ENCODE measurements around the gene RFX8.
"Not testable (repeated sequence)": the region's sequence is repeated elsewhere in the genome, so short reads cannot be mapped to it uniquely, and the experiment has no call there.

Gene RFX8

GRCh38 chr2:101486258-101486701, 11.4 kb upstream of the RFX8 start:
- no peak for DNase-seq (ENCODE audit: low read depth)

GRCh38 chr2:101485856-101486255, 10.9 kb upstream of the RFX8 start:
- no peak for DNase-seq (ENCODE audit: low read depth)

GRCh38 chr2:101480764-101481163, 5.9 kb upstream of the RFX8 start:
- no peak for DNase-seq (ENCODE audit: low read depth)

DNA sequence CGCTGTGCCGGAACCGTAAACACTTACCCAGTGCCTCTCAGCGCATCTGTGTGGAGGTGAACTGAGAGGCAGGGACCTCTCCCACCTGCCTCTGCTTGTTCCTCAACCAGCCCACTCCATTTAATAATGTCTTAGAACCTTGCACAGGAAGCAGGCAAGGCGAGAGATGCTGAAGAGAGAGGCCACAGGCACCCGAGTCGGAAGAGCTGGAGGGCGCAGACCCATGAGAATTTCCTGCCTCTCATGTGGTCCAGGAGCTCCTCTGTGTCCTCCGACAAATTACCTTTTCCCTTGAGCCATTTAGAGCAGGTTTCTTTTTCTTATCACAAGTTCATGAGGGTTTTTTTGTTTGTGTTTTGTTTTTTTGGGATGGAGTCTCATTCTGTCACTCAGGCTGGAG, 4.9 kb upstream of the RFX8 start:
- no peak for DNase-seq (ENCODE audit: low read depth)

DNA sequence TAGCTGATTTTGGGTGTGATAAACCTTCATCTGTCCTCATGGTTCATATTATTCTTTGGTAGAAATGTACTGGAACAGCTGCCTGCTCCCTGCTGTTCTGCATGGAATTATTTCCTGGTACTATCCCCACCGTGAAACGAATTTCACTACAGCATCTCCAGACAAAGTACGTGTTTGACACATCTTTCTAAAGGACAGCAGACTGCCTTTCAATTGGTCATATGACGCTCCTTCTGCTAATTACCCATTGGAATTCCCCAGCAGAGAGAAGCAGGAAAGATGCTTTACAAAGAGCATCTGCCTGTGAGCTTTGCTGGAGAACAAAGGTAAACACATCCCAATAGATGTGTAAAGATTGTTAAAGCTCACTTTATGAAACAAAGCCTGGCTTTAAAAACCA, 4.4 kb upstream of the RFX8 start:
- DNase-seq (ENCODE audit: low read depth) = no peak

DNA sequence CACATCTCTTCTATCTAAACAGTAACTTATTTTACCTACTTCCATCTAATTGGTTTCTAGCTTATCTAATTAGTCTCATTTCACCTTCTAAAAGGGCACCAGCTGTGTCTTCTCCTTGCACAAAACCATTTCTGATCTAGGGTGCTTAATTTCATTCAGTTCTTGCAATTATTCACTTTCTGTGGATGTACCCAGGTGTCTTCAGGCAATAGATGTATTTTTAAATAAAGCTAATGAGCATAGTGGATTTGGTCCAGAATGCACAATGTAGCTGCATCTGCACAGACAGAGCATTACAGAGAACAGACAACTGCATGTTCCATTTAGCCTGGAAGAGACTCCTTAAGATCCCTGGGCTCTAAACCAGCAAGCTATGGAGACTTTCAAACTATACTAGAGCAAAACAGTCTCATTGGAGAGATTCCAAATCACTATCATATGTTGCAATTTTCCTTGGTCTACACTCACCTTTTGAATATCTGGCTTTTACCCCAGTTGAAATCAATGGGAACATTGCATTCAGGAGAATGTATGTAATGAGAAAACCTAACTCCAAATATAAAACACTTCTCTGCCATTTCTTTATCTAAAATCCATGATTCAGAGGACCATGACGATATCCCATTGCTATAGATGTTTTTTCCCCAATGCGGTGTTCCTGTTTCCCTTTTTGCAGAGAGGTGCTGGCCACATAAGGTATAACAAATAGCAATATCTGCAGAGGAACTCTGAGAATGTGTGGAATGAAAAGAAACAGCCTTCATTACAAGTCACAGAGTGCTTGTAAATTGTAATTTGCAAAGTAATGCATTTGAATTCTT, 3.5 kb upstream of the RFX8 start:
- no peak for DNase-seq (ENCODE audit: low read depth)

- DNase-seq (ENCODE audit: low read depth) = no peak
These were observed 2.6 kb upstream of the RFX8 start for GRCh38 chr2:101477556-101477955.

- DNase-seq (ENCODE audit: low read depth) = no peak
These were observed 1.8 kb upstream of the RFX8 start for GRCh38 chr2:101476605-101477208.

- DNase-seq (ENCODE audit: low read depth) = no peak
These were observed 806 bp downstream of the RFX8 start for GRCh38 chr2:101473911-101474701.

- DNase-seq (ENCODE audit: low read depth) = no peak
These were observed 1.4 kb downstream of the RFX8 start for GRCh38 chr2:101473591-101473910.

GRCh38 chr2:101469863-101470262, 5.0 kb downstream of the RFX8 start:
- DNase-seq (ENCODE audit: low read depth) = no peak

DNA sequence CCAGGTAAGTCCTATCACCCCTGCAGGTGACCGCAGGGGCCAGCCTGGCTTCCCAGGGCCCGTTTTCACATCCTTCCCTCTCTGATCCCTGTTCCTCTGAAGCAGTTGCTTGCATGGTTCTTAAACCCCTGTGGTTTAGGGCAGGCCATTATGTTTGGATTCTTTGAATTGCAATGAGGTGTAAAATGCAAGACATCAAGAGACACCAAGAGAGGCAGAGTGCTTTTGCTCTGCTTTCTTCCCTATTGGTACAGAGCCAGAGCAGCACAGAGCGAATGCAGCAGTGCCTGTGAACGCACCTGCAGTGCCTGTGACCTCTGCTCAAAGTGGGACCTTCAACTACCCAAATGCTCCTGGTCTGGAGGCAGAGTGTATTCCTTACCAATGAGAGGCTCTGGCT, 7.6 kb downstream of the RFX8 start:
- no peak for DNase-seq (ENCODE audit: low read depth)

DNA sequence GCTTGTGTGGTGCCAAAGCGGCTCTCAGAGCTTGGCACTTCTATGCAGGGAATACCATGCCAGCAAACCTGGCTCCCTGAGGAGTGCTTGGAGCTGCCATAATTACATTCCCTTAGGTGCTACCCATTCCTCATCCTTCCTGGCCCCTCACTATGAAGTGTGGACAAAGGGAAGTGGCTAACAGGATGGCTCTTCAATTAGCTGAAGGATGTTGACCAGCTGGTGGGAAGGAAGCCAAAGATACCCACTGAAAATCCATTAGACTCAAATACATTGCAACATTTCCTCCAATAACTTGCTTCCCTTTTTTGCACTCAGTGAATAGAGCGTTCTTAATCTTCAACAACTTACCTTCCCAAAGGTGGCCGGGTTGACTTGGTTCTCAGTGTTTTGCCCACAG, 8.5 kb downstream of the RFX8 start:
- DNase-seq (ENCODE audit: low read depth) = no peak

- no peak for DNase-seq (ENCODE audit: low read depth)
These were observed 10.1 kb downstream of the RFX8 start for GRCh38 chr2:101464841-101465240.

DNA sequence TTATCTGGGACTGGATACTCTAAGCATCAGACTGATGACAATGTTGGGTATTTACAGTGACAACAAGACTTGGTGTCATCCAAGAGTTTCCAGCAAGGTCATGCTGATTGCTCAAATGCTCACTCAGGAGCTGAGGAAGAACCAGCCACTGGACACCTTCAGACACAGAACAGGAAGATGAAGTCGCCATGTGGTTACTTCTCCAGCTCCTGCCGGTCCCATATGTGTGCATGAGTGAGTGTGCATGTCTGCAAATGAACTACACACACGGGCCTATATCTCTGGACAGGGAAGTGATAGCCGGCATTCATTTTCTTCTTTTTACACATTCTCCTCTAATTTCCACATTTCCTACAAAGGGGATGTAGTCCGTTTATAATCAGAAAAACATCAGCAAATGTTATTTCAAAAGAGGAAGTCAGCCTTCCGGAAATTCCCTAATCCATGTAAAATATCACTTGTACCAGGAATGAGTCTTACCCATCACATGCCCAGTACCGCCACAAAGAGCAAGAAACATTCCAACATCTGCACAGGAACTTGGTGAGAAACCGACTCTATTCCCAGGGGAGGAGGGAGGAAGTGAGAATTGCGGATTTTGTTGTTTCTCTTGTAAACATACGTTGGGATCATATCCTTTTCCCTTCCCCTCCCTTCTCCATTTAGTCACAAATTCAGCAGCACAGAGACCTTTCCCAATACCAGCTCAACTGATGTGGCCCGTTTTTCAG, 10.8 kb downstream of the RFX8 start:
- no peak for DNase-seq (ENCODE audit: low read depth)

DNA sequence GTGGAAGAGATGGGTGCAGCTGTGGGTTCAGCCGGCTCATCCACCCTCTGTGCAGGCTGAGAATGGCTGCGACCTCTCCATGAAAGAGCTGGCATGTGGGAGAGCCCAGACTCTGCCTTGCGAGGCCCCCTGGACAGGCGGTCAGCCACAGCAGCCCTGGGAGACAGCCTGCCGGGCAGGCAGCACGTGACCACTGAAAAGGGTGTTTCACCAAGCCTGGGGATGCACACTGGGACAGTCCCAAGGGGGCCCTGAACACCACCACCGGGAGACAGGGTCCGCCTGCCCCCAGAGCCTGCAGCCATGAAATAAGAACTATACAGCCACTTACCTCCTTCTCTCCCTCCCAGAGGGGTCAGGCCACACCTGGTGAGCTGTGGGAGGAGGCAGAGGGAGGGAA, 11.5 kb downstream of the RFX8 start:
- no peak for DNase-seq (ENCODE audit: low read depth)

DNA sequence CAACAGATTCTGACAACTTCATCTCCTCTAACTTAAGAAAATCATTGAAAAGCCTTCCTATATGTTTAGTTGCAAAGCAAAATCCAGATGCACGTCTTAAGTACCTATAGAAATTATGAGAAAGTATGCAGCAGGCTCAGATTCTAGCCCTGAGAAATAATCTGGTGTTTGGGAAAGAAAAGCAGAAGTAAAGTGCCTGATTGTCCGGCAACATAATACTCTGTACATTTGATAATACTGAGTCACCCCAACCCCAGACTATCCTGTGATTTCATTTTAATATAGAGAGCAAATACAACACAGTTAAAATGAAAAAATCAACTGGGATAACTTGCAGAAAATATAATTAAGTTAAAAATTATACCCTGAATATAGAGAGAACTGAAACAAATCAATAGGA, 13.5 kb downstream of the RFX8 start:
- DNase-seq (ENCODE audit: low read depth) = no peak

DNA sequence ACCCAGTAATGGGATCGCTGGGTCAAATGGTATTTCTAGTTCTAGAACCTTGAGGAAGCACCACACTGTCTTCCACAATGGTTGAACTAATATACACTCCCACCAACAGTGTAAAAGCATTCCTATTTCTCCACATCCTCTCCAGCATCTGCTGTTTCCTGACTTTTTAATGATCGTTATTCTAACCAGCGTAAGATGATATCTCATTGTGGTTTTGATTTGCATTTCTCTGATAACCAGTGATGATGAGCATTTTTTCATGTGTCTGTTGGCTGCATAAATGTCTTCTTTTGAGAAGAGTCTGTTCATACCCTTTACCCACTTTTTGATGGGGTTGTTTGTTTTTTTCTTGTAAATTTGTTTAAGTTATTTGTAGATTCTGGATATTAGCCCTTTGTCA, 20.5 kb downstream of the RFX8 start:
- DNase-seq (ENCODE audit: low read depth) = not testable (repeated sequence)

DNA sequence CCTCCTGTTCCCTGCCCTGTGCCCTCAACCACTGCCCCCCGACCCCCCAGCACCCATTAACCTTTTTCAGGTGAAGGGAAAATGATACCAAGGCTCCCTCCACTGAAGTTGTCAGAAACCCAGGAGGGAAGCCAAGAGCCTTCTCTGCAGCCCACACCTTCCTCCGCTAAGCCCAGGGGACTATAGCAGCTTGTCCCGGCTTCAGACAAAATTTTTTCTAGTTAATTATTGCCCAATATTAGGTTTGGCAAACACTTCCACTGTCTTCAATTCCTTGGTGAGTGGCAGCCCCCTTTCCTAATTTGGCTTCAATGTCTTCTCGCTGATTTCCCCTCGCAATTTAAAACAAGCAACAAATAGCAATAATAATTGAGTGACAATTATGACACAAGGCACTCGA, 23.9 kb downstream of the RFX8 start:
- DNase-seq (ENCODE audit: low read depth) = no peak

GRCh38 chr2:101446869-101447268, 28.0 kb downstream of the RFX8 start:
- peak; percentile 76 for DNase-seq (ENCODE audit: low read depth)

GRCh38 chr2:101442667-101443061, 32.2 kb downstream of the RFX8 start:
- DNase-seq (ENCODE audit: low read depth) = no peak

- no peak for DNase-seq (ENCODE audit: low read depth)
These were observed 32.8 kb downstream of the RFX8 start for GRCh38 chr2:101442042-101442666.
